HT1080 (cell line): ENCODE results near the gene TSHZ2. TPM values are rescaled to one million over a fixed set of nuclear protein-coding genes. Genes with fewer than 3 reads are reported as not detected.

ENCODE experiments used
- DNase-seq: peaks from one replicate; pipeline ENCODE4 v3.0.0-alpha.2; 2015; ENCODE audit warnings: low read depth
- total RNA-seq: library from RNA; depleted of rRNA; stranded (reverse); fragments of >200 nt; shearing (Covaris generic); gene quantifications from 2 replicates; pipeline ENCODE4 v1.2.3, GENCODE V29; 2014

TSHZ2 gene
- total RNA-seq, 1 experiment from 2014 or later: not detected

GRCh38 chr20:53159160-53159559 is 187.0 kb downstream of the TSHZ2 start:
- DNase-seq: no peak

GRCh38 chr20:53161073-53161472 is 188.9 kb downstream of the TSHZ2 start:
- DNase-seq: no peak

- DNase-seq: no peak
Measured at GRCh38 chr20:53161473-53161872, 189.3 kb downstream of the TSHZ2 start.

- peak; percentile 30 for DNase-seq
Measured at GRCh38 chr20:53162251-53162835, 190.2 kb downstream of the TSHZ2 start.

- peak; percentile 11 for DNase-seq
Measured at GRCh38 chr20:53163486-53163885, 191.3 kb downstream of the TSHZ2 start.

GRCh38 chr20:53164072-53164471 is 191.9 kb downstream of the TSHZ2 start:
- DNase-seq: no peak

GRCh38 chr20:53165452-53165851 is 193.3 kb downstream of the TSHZ2 start:
- no peak for DNase-seq

- DNase-seq: no peak
Measured at GRCh38 chr20:53168491-53168890, 196.3 kb downstream of the TSHZ2 start.

- DNase-seq: no peak
Measured at GRCh38 chr20:53170196-53170595, 198.0 kb downstream of the TSHZ2 start.

GRCh38 chr20:53171065-53171464 is 198.9 kb downstream of the TSHZ2 start:
- no peak for DNase-seq

GRCh38 chr20:53174454-53174853 is 202.3 kb downstream of the TSHZ2 start:
- DNase-seq: no peak

GRCh38 chr20:53175135-53175780 is 203.1 kb downstream of the TSHZ2 start:
- no peak for DNase-seq

- no peak for DNase-seq
Measured at GRCh38 chr20:53176134-53176533, 204.0 kb downstream of the TSHZ2 start.

GRCh38 chr20:53177687-53178086 is 205.5 kb downstream of the TSHZ2 start:
- no peak for DNase-seq

GRCh38 chr20:53179749-53180148 is 207.6 kb downstream of the TSHZ2 start:
- DNase-seq: no peak

GRCh38 chr20:53180928-53181362 is 208.8 kb downstream of the TSHZ2 start:
- no peak for DNase-seq

GRCh38 chr20:53181866-53182376 is 209.8 kb downstream of the TSHZ2 start:
- DNase-seq: no peak

- no peak for DNase-seq
Measured at GRCh38 chr20:53183181-53183580, 211.0 kb downstream of the TSHZ2 start.

GRCh38 chr20:53186635-53187034 is 214.5 kb downstream of the TSHZ2 start:
- no peak for DNase-seq

GRCh38 chr20:53187392-53188068 is 215.4 kb downstream of the TSHZ2 start:
- DNase-seq: no peak

- DNase-seq: no peak
Measured at GRCh38 chr20:53190225-53190624, 218.1 kb downstream of the TSHZ2 start.

GRCh38 chr20:53191957-53192356 is 219.8 kb downstream of the TSHZ2 start:
- DNase-seq: no peak
